ENCODE measurements around the gene OPN1MW. TPM values are rescaled to one million over a fixed set of nuclear protein-coding genes. Genes with fewer than 3 reads are reported as not detected.

The OPN1MW gene
- total RNA-seq (2022; extraction: Qiagen RNA extraction; ENCODE audit: low read depth): not detected in 5 replicates

GRCh38 chrX:154182296-154182695 lies at the start of gene OPN1MW:
Gene OPN1MW, plus strand, starts transcription at chrX:154182596. Its CDS starts 82 bp downstream, at chrX:154182678.

GRCh38 chrX:154144010-154144409 lies 38.4 kb upstream of the OPN1MW start, which contains the start of gene OPN1LW:
Gene OPN1LW, plus strand, starts transcription at chrX:154144243. Its CDS starts 41 bp downstream, at chrX:154144284.

GRCh38 chrX:154219456-154219855 lies 37.1 kb downstream of the OPN1MW start, which contains the start of gene OPN1MW2:
Gene OPN1MW2, plus strand, starts transcription at chrX:154219756. Its CDS starts 60 bp downstream, at chrX:154219816.

Other genes with a start within 250 kb of the OPN1MW start
- gene NAA10, start 247.6 kb upstream of the OPN1MW start, total RNA-seq (2022; extraction: Qiagen RNA extraction; ENCODE audit: low read depth): 211 to 249 TPM (median 229 TPM) in 5 replicates
- 0.07 to 0.13 TPM in 2 of 5 replicates, not detected in the others for gene RENBP, start 238.0 kb upstream of the OPN1MW start, total RNA-seq (2022; extraction: Qiagen RNA extraction; ENCODE audit: low read depth)
- gene HCFC1, start 210.8 kb upstream of the OPN1MW start, total RNA-seq (2022; extraction: Qiagen RNA extraction; ENCODE audit: low read depth): 32.5 to 43.2 TPM (median 41.6 TPM) in 5 replicates
- 4.4 to 7.5 TPM (median 5.6 TPM) in 5 replicates for gene TMEM187, start 209.8 kb upstream of the OPN1MW start, total RNA-seq (2022; extraction: Qiagen RNA extraction; ENCODE audit: low read depth)
- 187 to 237 TPM (median 225 TPM) in 5 replicates for gene IRAK1, start 162.7 kb upstream of the OPN1MW start, total RNA-seq (2022; extraction: Qiagen RNA extraction; ENCODE audit: low read depth)
- 16.0 to 22.8 TPM (median 19.3 TPM) in 5 replicates for gene MECP2, start 84.9 kb upstream of the OPN1MW start, total RNA-seq (2022; extraction: Qiagen RNA extraction; ENCODE audit: low read depth)
- not detected in 5 replicates for gene OPN1LW, start 38.4 kb upstream of the OPN1MW start, total RNA-seq (2022; extraction: Qiagen RNA extraction; ENCODE audit: low read depth)
- not detected in 5 replicates for gene OPN1MW2, start 37.2 kb downstream of the OPN1MW start, total RNA-seq (2022; extraction: Qiagen RNA extraction; ENCODE audit: low read depth)
- gene OPN1MW3, start 75.0 kb downstream of the OPN1MW start, total RNA-seq (2022; extraction: Qiagen RNA extraction; ENCODE audit: low read depth): not detected in 5 replicates
- not detected in 5 replicates for gene TEX28, start 112.5 kb downstream of the OPN1MW start, total RNA-seq (2022; extraction: Qiagen RNA extraction; ENCODE audit: low read depth)
- gene TKTL1, start 113.2 kb downstream of the OPN1MW start, total RNA-seq (2022; extraction: Qiagen RNA extraction; ENCODE audit: low read depth): not detected in 5 replicates
- 1,374 to 1,670 TPM (median 1,583 TPM) in 5 replicates for gene FLNA, start 192.0 kb downstream of the OPN1MW start, total RNA-seq (2022; extraction: Qiagen RNA extraction; ENCODE audit: low read depth)
- gene EMD, start 196.7 kb downstream of the OPN1MW start, total RNA-seq (2022; extraction: Qiagen RNA extraction; ENCODE audit: low read depth): 127 to 170 TPM (median 155 TPM) in 5 replicates
- gene RPL10, start 215.8 kb downstream of the OPN1MW start, total RNA-seq (2022; extraction: Qiagen RNA extraction; ENCODE audit: low read depth): 5,191 to 5,756 TPM (median 5,342 TPM) in 5 replicates
- gene DNASE1L1, start 226.7 kb downstream of the OPN1MW start, total RNA-seq (2022; extraction: Qiagen RNA extraction; ENCODE audit: low read depth): 20.6 to 30.0 TPM (median 26.9 TPM) in 5 replicates
- 29.0 to 38.9 TPM (median 33.3 TPM) in 5 replicates for gene TAFAZZIN, start 228.9 kb downstream of the OPN1MW start, total RNA-seq (2022; extraction: Qiagen RNA extraction; ENCODE audit: low read depth)
- gene ATP6AP1, start 246.1 kb downstream of the OPN1MW start, total RNA-seq (2022; extraction: Qiagen RNA extraction; ENCODE audit: low read depth): 72.3 to 108 TPM (median 104 TPM) in 5 replicates